Liver (tissue), 9 donors: ENCODE data around the gene TNK2. TPM values are rescaled to one million over a fixed set of nuclear protein-coding genes. Genes with fewer than 3 reads are reported as not detected.

Source experiments
- DNase-seq: peaks from one replicate; pipeline ENCODE4 v3.0.0-alpha.2; 2017; ENCODE audit warnings: low spot score
- H3K27ac ChIP-seq, 2 donors: one replicate each; pipeline ENCODE4 v1.7.0; 2013; ENCODE audit warnings: inconsistent platforms in 2 of 2, low read length in 2 of 2, control low read depth in 1 of 2, low read depth in 1 of 2, mild to moderate bottlenecking in 1 of 2
- H3K27me3 ChIP-seq, 4 donors: one replicate each; pipeline versions ENCODE4 v1.6.1 to v1.7.0; 2013; ENCODE audit warnings: low read length in 3 of 4, inconsistent platforms in 1 of 4, mild to moderate bottlenecking in 1 of 4, moderate library complexity in 1 of 4; ENCODE audit not compliant: control insufficient read depth in 4 of 4, insufficient read depth in 4 of 4
- H3K36me3 ChIP-seq, 4 donors: one replicate each; pipeline versions ENCODE4 v1.6.1 to v1.7.0; 2013; ENCODE audit warnings: low read length in 3 of 4, mild to moderate bottlenecking in 3 of 4, low read depth in 1 of 4, moderate library complexity in 1 of 4; ENCODE audit not compliant: control insufficient read depth in 4 of 4, insufficient read depth in 3 of 4
- H3K4me1 ChIP-seq, 4 donors: one replicate each; pipeline versions ENCODE4 v1.6.1 to v1.7.0; 2013; ENCODE audit warnings: low read length in 3 of 4, mild to moderate bottlenecking in 3 of 4, moderate library complexity in 1 of 4; ENCODE audit not compliant: control insufficient read depth in 4 of 4, insufficient read depth in 4 of 4
- H3K4me3 ChIP-seq, 3 donors: one replicate each; pipeline versions ENCODE4 v1.6.1 to v1.7.0; 2013; ENCODE audit warnings: low read length in 3 of 3, control low read depth in 1 of 3, low read depth in 1 of 3, mild to moderate bottlenecking in 1 of 3
- H3K9ac ChIP-seq, 2 donors: one replicate each; pipeline ENCODE4 v1.7.0; 2013; ENCODE audit warnings: low read length in 2 of 2, mild to moderate bottlenecking in 2 of 2, moderate library complexity in 2 of 2, control low read depth in 1 of 2, low read depth in 1 of 2
- H3K9me3 ChIP-seq, 4 donors: one replicate each; pipeline versions ENCODE4 v1.6.1 to v1.7.0; 2013; ENCODE audit warnings: low read length in 3 of 4; ENCODE audit not compliant: control insufficient read depth in 4 of 4
- EGR1 ChIP-seq, 2 donors: IDR thresholded peaks; 2 replicates each; pipeline ENCODE4 v1.6.1; 2016 to 2018; ENCODE audit warnings: antibody characterized with exemption in 2 of 2, low read depth in 2 of 2
- FOXA1 ChIP-seq: IDR thresholded peaks from 2 replicates; pipeline ENCODE4 v1.6.1; 2016; ENCODE audit warnings: antibody characterized with exemption
- FOXA2 ChIP-seq: IDR thresholded peaks from 2 replicates; pipeline ENCODE4 v1.6.1; 2016; ENCODE audit warnings: antibody characterized with exemption
- GABPA ChIP-seq, 2 donors: IDR thresholded peaks in 1 of 2; conservative IDR thresholded peaks in 1 of 2; 2 replicates each; pipeline ENCODE4 v1.6.1; 2016; ENCODE audit warnings: antibody characterized with exemption in 2 of 2, mild to moderate bottlenecking in 1 of 2, moderate library complexity in 1 of 2
- HNF4A ChIP-seq, 2 donors: conservative IDR thresholded peaks; 2 replicates each; pipeline ENCODE4 v1.6.1; 2016; ENCODE audit warnings: antibody characterized with exemption in 2 of 2, mild to moderate bottlenecking in 2 of 2
- HNF4G ChIP-seq: IDR thresholded peaks from 2 replicates; pipeline ENCODE4 v1.6.1; 2016; ENCODE audit warnings: antibody characterized with exemption
- JUND ChIP-seq, 2 donors: IDR thresholded peaks; 2 replicates each; pipeline ENCODE4 v1.6.1; 2016; ENCODE audit warnings: antibody characterized with exemption in 2 of 2
- NR2F2 ChIP-seq: IDR thresholded peaks from 2 replicates; pipeline ENCODE4 v1.6.1; 2016; ENCODE audit warnings: antibody characterized with exemption
- RAD21 ChIP-seq, 2 donors: IDR thresholded peaks; 2 replicates each; pipeline ENCODE4 v1.6.1; 2016; ENCODE audit warnings: antibody characterized with exemption in 2 of 2, mild to moderate bottlenecking in 2 of 2
- RXRA ChIP-seq, 2 donors: IDR thresholded peaks; 2 replicates each; pipeline ENCODE4 v1.6.1; 2017 to 2018; ENCODE audit warnings: antibody characterized with exemption in 2 of 2, mild to moderate bottlenecking in 1 of 2
- SP1 ChIP-seq: IDR thresholded peaks from 2 replicates; pipeline ENCODE4 v1.6.1; 2018; ENCODE audit warnings: antibody characterized with exemption, mild to moderate bottlenecking
- TAF1 ChIP-seq: conservative IDR thresholded peaks from 2 replicates; pipeline ENCODE4 v1.6.1; 2016; ENCODE audit warnings: antibody characterized with exemption, mild to moderate bottlenecking
- YY1 ChIP-seq: IDR thresholded peaks from 2 replicates; pipeline ENCODE4 v1.6.1; 2016; ENCODE audit warnings: antibody characterized with exemption, mild to moderate bottlenecking
- WGBS: extraction: QIAGEN DNeasy Blood & Tissue Kit; methylation state at CpG from one replicate; pipeline ENCODE4 v1.1.7; 2013; 5-methylcytosine and 5-hydroxymethylcytosine counted together
- polyA plus RNA-seq, 2 donors: library from polyadenylated mRNA; stranded (reverse) in 1 of 2; unstranded in 1 of 2; fragments of 200-250 nt in 1 of 2; fragments of >200 nt in 1 of 2; fragmentation: Nextera tagmentation in 1 of 2; extraction: Ambion mirVana in 1 of 2; gene quantifications; one replicate each; pipeline versions ENCODE4 v1.2.1 to v1.2.3, GENCODE V29; 2013 to 2015
- total RNA-seq, 2 donors: library from RNA; depleted of rRNA; stranded (reverse); fragments of >200 nt; gene quantifications; one replicate each; pipeline ENCODE4 v1.2.3, GENCODE V29; 2014
- TF ChIP-seq, protein P1 (sequence below): IDR thresholded peaks from 2 replicates; pipeline ENCODE4 v1.6.1; 2016; ENCODE audit warnings: antibody characterized with exemption
- TF ChIP-seq, protein P2 (sequence below): IDR thresholded peaks from 2 replicates; pipeline ENCODE4 v1.6.1; 2016; ENCODE audit warnings: antibody characterized with exemption, mild to moderate bottlenecking
- TF ChIP-seq, protein P3 (sequence below): IDR thresholded peaks from 2 replicates; pipeline ENCODE4 v1.6.1; 2016; ENCODE audit warnings: antibody characterized with exemption
- TF ChIP-seq, protein P4 (sequence below): fragments of 150-350 bp; IDR thresholded peaks from 2 replicates; pipeline ENCODE4 v1.5.1; 2017; ENCODE audit warnings: improper control_type of control experiment, low read depth, low read length; ENCODE audit not compliant: missing input control
- TF ChIP-seq, protein P5 (sequence below): IDR thresholded peaks from 2 replicates; pipeline ENCODE4 v1.6.1; 2016; ENCODE audit warnings: antibody characterized with exemption
- donor health status: healthy.
- donor health status: healthy.
- donor health status: healthy.
- donor health status: healthy.
- donor health status: healthy.

The TNK2 gene
- total and polyA plus RNA-seq, 4 donors: 4.0 to 12.2 (median 8.8) TPM

DNA sequence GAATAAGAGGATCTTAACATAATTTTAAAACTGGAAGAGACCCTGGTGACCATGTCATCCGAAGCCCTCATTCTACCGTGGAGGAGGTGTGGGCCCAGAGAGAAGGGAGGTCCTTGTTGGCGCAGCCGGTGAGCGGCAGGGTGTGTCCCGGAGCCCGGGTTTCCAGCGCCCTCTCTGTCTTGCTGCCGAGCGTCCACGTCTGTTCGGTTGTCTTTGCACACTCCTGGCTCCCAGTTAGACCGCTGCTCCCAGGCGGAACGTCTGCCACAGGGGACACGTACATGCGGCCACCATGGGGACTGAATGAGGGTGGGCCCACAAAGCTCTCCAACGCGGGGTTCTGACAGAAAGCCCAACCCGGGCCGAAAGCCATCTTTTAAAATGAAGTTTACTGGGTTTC lies 90.0 kb downstream of the TNK2 start:
- Histone ChIP-seq H3K27ac (no peak overlapping the region), H3K36me3 (no peaks in the 10 kb centered on the region), H3K4me3 (no peak overlapping the region), H3K9me3 (no peaks in the 10 kb centered on the region), H3K27me3 (no peaks in the 10 kb centered on the region), H3K9ac (no peak overlapping the region), H3K4me1 (no peaks in the 10 kb centered on the region)
- DNase-seq: no peak
- 94% methylated on average over 21 of the region's 21 CpGs for WGBS
- TF ChIP-seq EGR1 (IDR thresholded peaks at IDR 0.05; ENCODE audit: low read depth in 2 of 2): no peak
- no peak for TF ChIP-seq FOXA2
- TF ChIP-seq HNF4A (conservative IDR thresholded peaks at IDR 0.05): no peak
- no peak for TF ChIP-seq NR2F2
- TF ChIP-seq SP1: no peak
- no peak for TF ChIP-seq HNF4G
- TF ChIP-seq, protein P1, sequence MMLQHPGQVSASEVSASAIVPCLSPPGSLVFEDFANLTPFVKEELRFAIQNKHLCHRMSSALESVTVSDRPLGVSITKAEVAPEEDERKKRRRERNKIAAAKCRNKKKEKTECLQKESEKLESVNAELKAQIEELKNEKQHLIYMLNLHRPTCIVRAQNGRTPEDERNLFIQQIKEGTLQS: no peak
- TF ChIP-seq, protein P2, sequence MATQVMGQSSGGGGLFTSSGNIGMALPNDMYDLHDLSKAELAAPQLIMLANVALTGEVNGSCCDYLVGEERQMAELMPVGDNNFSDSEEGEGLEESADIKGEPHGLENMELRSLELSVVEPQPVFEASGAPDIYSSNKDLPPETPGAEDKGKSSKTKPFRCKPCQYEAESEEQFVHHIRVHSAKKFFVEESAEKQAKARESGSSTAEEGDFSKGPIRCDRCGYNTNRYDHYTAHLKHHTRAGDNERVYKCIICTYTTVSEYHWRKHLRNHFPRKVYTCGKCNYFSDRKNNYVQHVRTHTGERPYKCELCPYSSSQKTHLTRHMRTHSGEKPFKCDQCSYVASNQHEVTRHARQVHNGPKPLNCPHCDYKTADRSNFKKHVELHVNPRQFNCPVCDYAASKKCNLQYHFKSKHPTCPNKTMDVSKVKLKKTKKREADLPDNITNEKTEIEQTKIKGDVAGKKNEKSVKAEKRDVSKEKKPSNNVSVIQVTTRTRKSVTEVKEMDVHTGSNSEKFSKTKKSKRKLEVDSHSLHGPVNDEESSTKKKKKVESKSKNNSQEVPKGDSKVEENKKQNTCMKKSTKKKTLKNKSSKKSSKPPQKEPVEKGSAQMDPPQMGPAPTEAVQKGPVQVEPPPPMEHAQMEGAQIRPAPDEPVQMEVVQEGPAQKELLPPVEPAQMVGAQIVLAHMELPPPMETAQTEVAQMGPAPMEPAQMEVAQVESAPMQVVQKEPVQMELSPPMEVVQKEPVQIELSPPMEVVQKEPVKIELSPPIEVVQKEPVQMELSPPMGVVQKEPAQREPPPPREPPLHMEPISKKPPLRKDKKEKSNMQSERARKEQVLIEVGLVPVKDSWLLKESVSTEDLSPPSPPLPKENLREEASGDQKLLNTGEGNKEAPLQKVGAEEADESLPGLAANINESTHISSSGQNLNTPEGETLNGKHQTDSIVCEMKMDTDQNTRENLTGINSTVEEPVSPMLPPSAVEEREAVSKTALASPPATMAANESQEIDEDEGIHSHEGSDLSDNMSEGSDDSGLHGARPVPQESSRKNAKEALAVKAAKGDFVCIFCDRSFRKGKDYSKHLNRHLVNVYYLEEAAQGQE: no peak
- TF ChIP-seq, protein P3, sequence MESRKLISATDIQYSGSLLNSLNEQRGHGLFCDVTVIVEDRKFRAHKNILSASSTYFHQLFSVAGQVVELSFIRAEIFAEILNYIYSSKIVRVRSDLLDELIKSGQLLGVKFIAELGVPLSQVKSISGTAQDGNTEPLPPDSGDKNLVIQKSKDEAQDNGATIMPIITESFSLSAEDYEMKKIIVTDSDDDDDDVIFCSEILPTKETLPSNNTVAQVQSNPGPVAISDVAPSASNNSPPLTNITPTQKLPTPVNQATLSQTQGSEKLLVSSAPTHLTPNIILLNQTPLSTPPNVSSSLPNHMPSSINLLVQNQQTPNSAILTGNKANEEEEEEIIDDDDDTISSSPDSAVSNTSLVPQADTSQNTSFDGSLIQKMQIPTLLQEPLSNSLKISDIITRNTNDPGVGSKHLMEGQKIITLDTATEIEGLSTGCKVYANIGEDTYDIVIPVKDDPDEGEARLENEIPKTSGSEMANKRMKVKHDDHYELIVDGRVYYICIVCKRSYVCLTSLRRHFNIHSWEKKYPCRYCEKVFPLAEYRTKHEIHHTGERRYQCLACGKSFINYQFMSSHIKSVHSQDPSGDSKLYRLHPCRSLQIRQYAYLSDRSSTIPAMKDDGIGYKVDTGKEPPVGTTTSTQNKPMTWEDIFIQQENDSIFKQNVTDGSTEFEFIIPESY: no peak
- no peak for TF ChIP-seq YY1
- no peak for TF ChIP-seq JUND (IDR thresholded peaks at IDR 0.05)
- TF ChIP-seq FOXA1: no peak
- TF ChIP-seq TAF1: no peak
- no peak for TF ChIP-seq GABPA (IDR thresholded peaks at IDR 0.05 in 1 of 2, conservative IDR thresholded peaks at IDR 0.05 in 1 of 2)
- TF ChIP-seq, protein P4, sequence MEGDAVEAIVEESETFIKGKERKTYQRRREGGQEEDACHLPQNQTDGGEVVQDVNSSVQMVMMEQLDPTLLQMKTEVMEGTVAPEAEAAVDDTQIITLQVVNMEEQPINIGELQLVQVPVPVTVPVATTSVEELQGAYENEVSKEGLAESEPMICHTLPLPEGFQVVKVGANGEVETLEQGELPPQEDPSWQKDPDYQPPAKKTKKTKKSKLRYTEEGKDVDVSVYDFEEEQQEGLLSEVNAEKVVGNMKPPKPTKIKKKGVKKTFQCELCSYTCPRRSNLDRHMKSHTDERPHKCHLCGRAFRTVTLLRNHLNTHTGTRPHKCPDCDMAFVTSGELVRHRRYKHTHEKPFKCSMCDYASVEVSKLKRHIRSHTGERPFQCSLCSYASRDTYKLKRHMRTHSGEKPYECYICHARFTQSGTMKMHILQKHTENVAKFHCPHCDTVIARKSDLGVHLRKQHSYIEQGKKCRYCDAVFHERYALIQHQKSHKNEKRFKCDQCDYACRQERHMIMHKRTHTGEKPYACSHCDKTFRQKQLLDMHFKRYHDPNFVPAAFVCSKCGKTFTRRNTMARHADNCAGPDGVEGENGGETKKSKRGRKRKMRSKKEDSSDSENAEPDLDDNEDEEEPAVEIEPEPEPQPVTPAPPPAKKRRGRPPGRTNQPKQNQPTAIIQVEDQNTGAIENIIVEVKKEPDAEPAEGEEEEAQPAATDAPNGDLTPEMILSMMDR: no peak
- TF ChIP-seq RXRA (IDR thresholded peaks at IDR 0.05): no peak
- no peak for TF ChIP-seq RAD21 (IDR thresholded peaks at IDR 0.05)
- TF ChIP-seq, protein P5, sequence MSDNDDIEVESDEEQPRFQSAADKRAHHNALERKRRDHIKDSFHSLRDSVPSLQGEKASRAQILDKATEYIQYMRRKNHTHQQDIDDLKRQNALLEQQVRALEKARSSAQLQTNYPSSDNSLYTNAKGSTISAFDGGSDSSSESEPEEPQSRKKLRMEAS: no peak
